GM19467 (cell line): Measurements from ENCODE around the gene KATNAL1.

Experiments used
- ATAC-seq: cut with Tn5 transposase; IDR thresholded peaks from one replicate; pipeline ENCODE4 v1.9.1; 2021; ENCODE audit warnings: mild to moderate bottlenecking, moderate library complexity; ENCODE audit not compliant: unreplicated experiment

KATNAL1 gene

DNA sequence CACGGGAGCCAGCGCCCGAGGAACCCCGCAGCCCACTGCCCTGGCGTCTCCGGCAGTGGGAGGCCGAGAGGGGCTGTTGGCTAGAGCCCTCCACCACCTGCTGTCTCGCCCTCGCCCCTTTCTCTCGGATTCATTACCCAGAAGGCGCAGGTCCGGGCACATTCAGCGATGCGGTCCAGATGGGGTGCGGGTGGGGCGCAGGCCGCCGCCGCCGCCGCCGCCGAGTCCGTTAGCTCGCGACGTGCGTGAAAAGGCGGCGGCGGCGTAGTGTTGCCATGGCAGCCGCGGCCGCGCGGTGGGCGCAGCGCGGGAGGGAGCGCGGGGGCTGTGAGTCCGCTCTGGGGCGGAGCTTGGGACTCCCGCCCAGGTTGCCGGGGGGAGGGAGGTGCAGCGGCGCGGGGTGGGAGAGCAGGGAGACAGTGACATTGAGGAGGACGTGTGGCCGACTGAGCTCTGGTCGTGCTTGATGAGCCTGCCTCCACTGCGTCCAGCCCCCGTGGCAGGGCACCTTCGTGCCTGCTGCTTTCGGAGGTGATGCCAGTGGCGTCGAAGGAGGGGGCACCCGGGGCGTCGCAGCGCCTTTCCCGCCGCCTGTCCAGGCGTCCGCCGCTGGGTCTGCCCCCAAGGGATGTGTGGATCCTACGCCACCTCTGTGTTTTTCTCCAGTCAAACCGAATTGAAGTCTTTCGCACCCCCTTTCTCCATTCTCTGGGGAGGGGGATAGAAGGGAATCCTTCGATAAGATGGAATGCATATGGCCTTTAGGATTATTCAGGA lies at the start of gene KATNAL1:
Gene KATNAL1, minus strand, starts transcription at position 358 of the 777 bp plus-strand sequence. CDS start 23,774 bp downstream, outside the sequence.
- peak; percentile 41 for ATAC-seq

DNA sequence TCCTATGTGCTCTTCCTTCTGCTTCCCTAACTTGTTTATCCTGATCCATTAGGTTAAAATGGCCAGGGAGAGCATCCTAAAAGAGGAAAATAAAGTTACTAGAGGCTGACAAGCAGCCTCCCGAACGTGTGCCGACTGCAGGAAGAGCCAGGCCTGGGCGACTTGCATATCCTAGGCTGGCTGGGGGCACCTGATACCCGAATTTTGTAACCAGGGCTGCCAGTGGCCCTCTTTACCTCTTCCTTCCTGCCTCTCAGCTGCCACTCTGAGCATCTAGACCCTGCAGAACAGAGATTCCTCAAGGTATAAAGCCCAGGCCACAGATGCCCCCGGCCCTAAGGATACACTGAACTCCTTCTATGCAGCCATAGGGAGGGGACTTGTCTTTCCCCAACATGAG lies 48.5 kb upstream of the KATNAL1 start:
- ATAC-seq = no peak

DNA sequence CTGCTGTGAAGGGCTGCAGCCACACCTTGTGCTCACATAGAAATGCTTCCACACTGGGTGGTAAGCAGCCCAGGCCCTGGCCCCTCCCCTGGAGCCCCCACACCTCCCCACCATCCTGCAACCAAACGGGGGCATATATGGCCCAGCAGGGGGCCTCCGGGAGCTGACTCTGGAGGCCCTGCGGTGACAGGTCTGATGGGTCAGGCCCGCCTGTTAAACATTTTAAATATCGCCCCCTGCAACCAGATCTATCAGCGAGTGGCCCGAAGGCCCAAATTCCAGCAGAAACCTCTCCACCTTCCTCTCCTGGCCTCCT lies 48.0 kb upstream of the KATNAL1 start:
- no peak for ATAC-seq

DNA sequence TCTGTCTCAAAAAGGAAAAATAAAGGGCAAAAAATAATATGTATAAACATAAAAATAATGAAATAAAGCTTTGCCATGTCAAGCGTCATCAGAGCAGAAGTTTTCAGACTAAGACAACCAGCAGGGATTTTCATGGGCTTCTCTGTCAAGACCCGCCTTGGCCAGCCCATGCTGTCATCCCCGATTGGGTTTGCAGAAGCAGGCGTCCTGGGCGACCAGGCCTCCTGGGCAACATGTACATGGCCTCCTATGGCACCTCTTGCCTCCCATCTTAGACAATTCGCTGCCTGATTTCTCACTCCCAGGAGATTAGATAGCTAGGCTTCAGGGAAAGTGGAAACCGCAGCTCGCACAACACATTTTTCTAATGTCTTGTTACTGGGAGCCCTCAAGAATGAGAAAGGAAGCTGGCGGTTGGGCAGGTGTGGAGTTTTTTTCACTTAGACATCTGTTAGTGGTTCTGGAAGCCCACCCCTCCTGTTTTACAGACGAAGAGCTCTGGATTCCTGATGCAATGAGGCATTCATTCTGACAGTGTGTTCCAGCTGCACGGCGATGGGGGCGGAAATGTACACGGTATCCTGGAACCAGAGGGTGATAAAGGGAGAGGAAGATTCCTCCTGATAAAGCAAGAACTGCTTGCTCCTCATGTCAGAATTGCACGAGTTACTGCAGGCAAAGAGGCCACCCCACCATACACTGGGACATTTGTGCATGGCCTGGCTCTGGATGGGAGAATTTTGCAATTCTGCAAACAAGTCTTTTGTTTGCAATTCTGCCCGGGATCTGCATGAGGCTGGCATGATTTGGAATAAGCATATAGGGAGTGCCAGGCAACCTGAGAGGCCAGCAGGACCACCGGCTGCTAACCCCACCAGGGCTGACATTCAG lies 47.4 kb upstream of the KATNAL1 start:
- no peak for ATAC-seq

DNA sequence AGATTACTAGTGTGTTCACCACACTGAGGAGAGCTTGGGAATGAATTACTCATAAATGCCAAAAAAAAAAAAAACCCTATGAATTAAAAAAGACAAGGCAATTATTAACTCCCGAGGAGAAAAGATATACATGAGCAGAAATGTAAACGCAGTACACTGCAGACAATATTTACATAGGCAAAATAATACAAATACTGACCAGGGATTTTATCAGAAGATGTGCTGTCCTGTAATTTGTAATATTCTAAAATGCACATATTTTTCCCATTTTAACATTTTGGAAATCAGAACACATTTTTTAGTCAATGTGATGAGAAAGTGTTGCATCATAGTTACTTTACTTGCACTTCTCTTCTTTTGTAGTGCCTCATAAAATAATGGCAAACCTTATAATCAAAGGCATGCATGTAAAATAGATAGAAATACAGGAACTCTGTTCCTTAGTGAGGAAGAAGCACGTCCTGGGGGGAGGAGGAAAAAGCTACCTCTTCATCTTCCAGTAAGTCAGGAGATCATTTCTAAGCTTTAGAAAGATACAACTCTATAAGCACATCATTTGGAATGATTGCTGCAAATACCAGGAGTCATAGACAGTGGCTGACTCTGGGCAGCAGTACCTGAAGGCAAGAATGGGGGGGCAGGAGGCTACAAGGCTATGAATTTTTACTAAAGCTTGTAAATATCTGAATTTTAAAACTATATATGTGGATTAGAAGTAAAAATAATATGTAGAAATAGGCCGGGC lies 46.3 kb upstream of the KATNAL1 start:
- no peak for ATAC-seq

DNA sequence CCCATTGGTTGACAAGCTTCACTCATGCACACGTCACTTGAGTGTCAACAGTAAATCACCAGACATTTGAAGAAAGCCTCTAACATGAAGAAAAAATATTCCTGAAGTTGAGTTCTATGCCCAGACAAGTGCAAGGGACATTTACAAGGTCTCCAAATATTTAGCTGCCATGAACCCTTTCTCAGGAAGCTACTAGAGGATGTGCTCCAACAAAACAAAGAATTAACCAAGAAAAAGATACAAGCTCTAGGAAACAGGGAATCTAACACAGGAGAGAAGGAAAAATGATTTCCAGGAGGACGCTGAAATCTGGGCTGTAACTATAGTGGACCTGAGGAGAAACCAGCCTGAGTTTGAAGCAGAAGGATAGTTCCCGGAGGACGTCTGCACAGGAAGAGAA lies 45.7 kb upstream of the KATNAL1 start:
- no peak for ATAC-seq

DNA sequence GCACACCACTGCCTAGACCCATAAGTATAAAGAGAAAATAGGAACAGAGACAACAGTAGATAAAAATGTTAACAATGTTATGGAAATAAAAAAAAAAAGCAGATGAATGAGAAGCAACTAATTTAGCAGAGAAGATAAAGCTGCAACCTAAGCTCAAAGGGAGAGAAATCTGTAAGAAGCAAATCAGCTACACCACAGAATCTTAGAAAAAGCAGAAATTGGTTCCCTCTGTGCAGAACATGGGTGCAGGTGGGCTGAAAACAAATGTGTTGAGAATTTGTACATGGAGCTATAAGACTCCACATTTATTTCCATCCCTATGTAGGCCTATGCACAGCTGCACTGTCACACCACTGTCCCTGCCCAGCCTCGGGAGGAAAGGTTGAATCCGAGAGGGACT lies 44.8 kb upstream of the KATNAL1 start:
- ATAC-seq = no peak

DNA sequence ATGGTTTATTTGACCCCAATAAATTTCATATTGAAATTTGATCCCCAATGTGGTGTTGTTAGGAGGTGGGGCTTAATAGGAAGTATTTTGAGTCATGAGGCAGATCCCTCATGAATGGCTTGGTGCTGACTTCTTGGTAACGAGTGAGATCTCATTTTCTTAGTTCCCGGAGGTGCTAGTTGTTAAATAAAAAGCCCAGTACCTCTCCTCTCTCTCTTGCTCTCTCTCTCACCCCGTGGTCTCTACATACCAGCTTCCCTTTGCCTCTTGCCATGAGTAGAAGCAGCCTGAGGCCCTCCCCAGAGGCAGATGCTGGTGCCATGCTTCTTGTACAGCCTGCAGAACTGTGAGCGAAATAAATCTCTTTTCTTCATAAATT lies 39.4 kb upstream of the KATNAL1 start:
- peak; percentile 14 for ATAC-seq

DNA sequence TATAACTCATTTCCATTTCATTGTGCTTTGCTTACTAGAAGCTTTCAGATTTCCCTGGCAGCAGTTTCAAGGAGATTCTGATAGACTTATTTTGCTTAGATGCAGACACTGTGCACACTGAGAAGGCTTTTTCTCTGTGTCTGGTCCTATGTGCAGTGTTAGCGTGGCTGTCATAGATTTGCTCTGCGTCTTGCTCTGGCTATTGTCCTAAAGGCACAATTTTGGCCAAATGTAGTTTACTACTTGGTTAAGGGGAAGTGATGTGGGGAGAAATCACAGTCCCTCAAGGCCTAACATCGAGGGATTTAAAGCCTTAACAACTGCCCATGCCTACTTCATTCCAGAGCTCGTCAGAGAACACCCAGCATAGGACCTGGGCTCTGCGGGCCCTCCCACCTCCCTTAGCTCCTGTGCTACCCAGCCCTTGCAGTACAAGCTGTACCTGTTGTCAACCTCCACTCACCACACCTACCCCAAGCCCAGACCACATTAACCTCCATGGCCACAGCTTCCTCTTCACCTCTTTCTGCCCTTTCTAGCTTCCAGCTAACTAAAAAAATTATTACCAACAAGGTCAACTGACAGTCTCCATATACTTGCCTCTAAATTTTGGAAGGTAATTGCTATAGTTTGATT lies 38.9 kb upstream of the KATNAL1 start:
- ATAC-seq = peak; percentile 87

DNA sequence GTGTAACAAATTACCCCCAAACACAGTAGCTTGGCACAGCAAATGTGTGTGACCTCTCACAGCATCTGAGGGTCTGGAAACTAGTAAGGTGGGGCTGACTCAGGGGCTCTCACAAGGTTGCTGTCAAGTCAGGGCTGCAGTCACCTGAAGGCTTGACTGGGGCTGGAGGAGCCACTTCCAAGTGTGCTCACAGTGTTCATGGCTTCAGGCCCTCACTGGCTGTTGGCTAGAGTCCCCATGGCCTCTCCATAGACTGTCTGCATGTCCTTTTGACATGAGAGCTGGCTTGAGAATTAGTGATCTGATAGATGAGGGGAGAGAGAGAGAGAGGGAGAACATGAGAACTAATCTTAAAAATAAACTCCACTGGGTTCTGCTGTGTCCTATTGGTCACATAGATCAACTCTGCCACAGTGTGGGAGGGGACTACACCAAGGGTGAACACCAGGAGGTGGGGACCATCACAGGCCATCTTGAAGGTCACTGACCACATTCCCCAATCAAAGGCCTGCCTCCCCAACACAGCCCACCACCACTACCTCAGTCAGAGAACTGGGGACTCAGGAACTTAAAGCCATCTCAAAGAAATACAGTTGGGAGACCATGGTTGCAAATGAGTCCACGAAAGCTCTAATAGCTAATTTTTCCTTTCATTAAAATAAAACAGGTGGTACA lies 38.2 kb upstream of the KATNAL1 start:
- no peak for ATAC-seq

DNA sequence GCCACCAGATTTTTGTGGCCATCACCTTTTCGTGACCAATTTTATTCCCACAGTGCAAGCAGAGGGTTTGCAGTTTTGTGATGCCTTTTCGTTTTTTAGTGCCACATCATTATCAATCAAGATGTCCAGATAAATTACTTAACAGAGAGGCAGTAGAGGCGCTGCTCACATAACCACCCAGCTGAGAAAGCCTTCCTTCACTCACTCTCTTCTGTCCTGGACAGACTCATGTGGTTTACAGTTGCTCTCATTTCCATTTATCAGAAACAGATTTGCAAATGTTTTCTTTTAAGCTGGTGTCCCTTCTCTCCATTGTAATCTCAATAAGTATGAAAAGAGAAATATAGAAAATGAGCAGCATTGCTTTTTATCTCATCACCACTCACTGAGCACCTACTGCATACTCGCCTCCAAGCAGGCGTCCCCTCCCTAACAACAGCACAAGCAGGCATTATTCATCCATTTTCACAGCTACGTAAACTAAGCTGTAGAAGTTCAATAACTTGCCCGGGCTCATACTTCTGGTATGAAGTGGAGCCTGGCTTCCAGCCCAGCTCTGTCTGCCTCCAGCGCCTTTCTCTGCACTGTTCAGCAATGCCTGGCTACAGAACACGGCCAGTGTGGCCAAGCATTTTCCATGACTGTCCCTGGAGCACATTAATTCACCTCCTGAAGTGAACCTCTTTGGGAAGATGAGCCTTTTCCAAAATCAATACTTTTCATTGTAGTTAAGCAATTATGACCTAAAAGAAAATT lies 34.6 kb upstream of the KATNAL1 start:
- no peak for ATAC-seq

DNA sequence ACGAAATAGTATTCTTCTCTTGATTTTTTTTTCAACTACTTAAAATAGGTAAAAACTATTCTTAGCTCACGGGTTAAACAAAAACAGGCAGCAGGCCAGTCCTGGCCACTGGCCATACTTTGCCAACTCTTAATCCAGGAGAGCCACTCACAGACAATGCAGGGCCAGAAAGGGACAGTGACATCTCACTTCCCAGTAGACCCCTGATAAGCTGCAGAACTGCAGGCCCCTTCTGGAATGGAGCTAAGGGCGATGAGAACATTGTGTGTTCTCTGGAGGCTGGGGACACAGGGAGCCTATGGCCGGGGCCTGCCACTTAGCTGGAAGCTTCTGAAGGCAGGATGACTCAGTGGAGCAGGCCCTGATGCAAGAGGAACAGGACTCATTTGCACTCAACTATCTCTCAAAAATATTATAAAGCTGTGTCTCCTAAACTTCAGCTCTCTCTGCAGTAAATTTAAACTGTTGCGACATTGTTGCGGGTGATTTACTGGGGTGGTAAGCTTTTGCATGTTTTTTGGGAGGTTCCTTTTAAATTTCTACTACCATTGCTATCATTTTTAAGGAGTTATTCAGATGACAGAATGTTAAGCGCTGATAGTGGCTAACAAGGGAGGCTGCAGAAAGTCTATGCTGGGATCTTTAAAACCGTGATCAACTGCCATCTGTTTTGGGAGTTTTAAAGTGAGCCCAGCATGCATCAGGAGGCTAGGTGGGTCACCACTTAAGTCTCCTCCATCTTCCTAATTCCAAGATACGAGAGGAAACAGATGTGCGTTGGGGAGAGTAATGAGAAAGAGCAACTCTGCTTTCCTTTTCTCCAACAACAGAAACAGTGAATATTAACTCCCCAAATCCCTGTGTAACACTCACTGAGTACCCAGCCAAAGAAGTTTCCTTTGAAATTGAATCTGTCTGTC lies 33.2 kb upstream of the KATNAL1 start:
- ATAC-seq = no peak

DNA sequence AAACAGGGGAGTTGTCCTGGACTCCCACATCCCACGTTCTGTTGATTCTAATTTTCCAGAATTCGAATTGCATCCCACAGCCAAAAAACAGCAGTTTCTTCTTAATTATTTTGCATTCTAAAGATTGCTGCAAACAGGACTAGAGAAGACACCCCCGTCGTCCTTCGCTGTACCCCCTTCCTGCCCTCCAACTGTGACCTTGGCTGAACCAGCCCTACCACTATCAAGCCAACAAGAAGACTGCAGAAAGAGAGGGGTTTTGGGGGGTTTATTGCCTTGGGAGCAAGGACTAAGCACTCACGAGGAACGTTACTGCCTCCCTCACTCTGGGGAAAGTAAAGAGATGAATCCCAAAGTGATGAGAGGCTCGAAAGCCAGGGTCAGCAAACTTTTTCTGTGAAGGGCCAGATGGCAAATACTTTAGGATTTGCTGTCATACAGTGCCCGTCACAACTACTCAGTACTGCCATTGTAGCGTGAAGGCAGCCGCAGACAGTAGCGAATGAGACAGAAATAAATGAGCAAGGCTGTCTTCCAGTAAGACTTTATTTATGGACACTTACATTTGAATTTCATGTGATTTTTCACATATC lies 32.5 kb upstream of the KATNAL1 start:
- no peak for ATAC-seq

DNA sequence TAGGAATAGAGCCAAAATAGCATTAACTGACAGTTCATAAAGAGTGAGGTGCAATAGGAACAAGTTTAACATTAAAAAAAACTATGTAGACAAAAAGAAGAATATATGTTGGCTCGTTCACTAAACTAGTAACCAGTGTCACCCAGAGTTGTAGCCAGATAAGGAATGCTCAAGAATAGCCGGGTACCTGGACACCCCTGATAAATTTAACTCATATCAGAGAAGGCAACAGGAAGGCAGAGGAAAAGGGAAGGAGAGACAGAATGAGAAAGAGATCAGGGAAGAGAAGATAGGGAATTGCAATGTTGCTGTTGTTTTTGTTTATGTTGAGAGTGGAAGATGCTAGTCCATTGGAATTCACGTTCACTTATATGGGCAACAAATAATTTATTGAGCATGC lies 31.6 kb upstream of the KATNAL1 start:
- no peak for ATAC-seq

DNA sequence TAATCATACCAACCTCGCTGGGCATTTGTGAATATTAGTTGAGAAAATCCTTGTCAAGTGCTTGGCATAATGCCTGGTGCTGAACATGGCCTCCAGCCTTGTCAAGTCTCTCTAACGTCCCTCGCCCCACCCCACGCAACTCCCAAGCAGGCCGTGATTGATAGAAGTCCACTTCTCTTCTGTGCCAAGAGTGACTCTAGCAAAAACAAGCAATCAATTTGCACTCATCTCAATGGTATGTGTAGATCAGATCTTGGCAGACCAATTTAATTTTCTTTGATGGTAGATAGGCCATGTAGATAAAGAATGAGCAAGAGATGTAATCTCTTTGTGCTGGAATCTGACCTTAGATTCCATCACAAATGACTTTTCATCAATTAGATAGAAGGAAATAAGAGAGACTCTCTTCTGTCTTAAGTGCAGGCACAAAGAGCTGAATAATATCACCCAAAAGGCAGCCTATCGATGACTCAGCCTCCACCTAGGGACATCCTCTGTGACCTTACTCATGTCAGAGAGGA lies 31.0 kb upstream of the KATNAL1 start:
- ATAC-seq = no peak

DNA sequence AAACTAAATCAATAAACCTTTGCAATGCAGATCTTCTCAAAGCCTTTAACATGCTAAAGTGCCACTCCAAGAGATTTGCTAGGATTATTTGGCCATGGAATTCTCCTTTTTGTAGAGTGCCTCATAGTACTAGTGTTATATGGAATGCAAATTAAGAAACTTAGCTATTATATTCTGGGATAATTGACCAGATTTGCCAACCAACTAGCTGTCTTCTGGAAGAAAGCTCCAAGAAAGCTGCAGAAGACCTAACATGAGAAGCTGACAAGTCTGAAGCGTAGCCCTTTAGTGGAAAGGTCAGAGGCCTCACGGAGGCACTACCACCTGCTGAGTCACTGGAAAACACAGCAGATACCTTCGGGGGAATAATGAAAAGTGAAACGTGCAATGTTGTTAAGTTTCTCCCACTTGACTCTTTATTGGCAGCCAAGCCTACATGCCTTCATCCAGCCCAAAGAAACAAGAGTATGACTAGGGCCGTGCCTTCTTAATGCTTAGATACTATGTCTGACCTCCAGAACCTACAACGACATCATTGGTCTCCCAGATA lies 29.8 kb upstream of the KATNAL1 start:
- no peak for ATAC-seq

DNA sequence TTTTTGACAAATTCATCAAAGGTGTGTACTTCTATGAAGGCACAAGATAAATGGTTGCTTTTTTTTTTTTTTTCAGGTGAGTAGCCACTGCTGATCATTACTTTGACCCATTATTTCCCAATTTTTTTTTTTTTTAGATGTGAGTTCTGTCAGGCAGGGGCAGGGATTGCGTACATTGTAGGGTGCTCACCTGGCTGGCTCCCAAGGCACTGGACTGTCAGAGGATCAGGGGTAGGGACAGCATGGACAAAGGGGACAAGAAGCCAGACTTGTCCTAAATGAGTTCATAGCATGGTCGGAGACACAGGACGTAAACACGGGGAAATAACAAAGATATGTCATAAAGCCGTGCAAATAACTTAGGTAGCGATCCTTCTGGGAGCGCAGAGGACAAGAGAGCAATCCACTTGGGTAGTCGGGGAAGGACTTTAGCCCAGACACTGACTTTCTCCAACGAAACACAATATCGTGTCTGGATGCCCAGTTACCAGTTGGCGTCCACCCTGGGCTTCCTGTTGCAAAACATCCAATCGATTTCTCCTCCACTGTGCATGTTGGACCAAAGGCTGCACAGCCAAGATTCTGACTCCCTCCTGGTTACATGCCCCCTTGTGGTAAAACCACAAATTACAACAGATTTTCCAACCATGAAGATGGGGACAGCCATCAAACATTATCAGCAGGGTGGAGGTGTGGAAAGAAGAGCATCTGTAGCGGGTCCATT lies 27.5 kb upstream of the KATNAL1 start:
- no peak for ATAC-seq
